Smooth muscle cell (in vitro differentiated cells): Measurements from ENCODE around the gene PLA2G2F. TPM values are rescaled to one million over a fixed set of nuclear protein-coding genes. Genes with fewer than 3 reads are reported as not detected.

Experiments used
- DNase-seq: peaks from one replicate; lab custom pipeline; 2025; ENCODE audit not compliant: unreplicated experiment; lab: John Stamatoyannopoulos, UW
- H2AFZ ChIP-seq: fragments of 200-600 bp; sonication (generic); 2 replicates; pipeline ENCODE4 v1.6.0; 2016; ENCODE audit warnings: antibody characterized with exemption, low read depth, mild to moderate bottlenecking
- H3F3A ChIP-seq: fragments of 200-600 bp; sonication (generic); 2 replicates; pipeline ENCODE4 v1.6.0; 2017; ENCODE audit warnings: antibody characterized with exemption, low read depth
- H3K27ac ChIP-seq: fragments of 200-600 bp; sonication (generic); 2 replicates; pipeline ENCODE4 v1.5.1; 2016; ENCODE audit warnings: low read depth, mild to moderate bottlenecking
- H3K27me3 ChIP-seq: fragments of 200-600 bp; sonication (generic); 2 replicates; pipeline ENCODE4 v1.6.1; 2016; ENCODE audit warnings: low read depth, mild to moderate bottlenecking
- H3K36me3 ChIP-seq: fragments of 200-600 bp; sonication (generic); 2 replicates; pipeline ENCODE4 v1.5.1; 2016; ENCODE audit warnings: low read depth
- H3K4me1 ChIP-seq: fragments of 200-600 bp; sonication (generic); 2 replicates; pipeline ENCODE4 v1.5.1; 2016; ENCODE audit warnings: low read depth
- H3K4me2 ChIP-seq: fragments of 200-600 bp; sonication (generic); 2 replicates; pipeline ENCODE4 v1.6.0; 2016; ENCODE audit warnings: mild to moderate bottlenecking
- H3K4me3 ChIP-seq: fragments of 200-600 bp; sonication (generic); 2 replicates; pipeline ENCODE4 v1.5.1; 2016; ENCODE audit warnings: mild to moderate bottlenecking
- H3K79me2 ChIP-seq: fragments of 200-600 bp; sonication (generic); 2 replicates; pipeline ENCODE4 v1.6.0; 2016; ENCODE audit warnings: low read depth, mild to moderate bottlenecking
- H3K9ac ChIP-seq: fragments of 200-600 bp; sonication (generic); 2 replicates; pipeline ENCODE4 v1.6.0; 2016; ENCODE audit warnings: low read depth
- H3K9me3 ChIP-seq: fragments of 200-600 bp; sonication (generic); replicated peaks from 2 replicates; pipeline ENCODE4 v1.5.1; 2016; ENCODE audit warnings: low read depth
- H4K20me1 ChIP-seq: fragments of 200-600 bp; sonication (generic); 2 replicates; pipeline ENCODE4 v1.6.0; 2016; ENCODE audit warnings: low read depth
- CTCF ChIP-seq: fragments of 200-600 bp; sonication (generic); IDR thresholded peaks from 2 replicates; pipeline ENCODE4 v1.5.1; 2017; ENCODE audit warnings: borderline replicate concordance, mild to moderate bottlenecking, antibody characterized with exemption; ENCODE audit not compliant: insufficient read depth, poor library complexity, severe bottlenecking
- WGBS: methylation state at CpG from one replicate; pipeline ENCODE4 v1.1.7; 2016; ENCODE audit warnings: low lambda C conversion rate; 5-methylcytosine and 5-hydroxymethylcytosine counted together
- polyA plus RNA-seq: library from polyadenylated mRNA; unstranded; fragments of >200 nt; fragmentation: Nextera tagmentation; extraction: Ambion mirVana; gene quantifications from 2 replicates; pipeline ENCODE4 v1.2.1, GENCODE V29; 2016
- total RNA-seq: library from RNA; depleted of rRNA; stranded (reverse); fragments of >200 nt; gene quantifications from 2 replicates; pipeline ENCODE4 v1.2.3, GENCODE V29; 2014

The PLA2G2F gene
- total and polyA plus RNA-seq, 2 experiments from 2014 or later = 0.81 to 1.9 TPM

DNA sequence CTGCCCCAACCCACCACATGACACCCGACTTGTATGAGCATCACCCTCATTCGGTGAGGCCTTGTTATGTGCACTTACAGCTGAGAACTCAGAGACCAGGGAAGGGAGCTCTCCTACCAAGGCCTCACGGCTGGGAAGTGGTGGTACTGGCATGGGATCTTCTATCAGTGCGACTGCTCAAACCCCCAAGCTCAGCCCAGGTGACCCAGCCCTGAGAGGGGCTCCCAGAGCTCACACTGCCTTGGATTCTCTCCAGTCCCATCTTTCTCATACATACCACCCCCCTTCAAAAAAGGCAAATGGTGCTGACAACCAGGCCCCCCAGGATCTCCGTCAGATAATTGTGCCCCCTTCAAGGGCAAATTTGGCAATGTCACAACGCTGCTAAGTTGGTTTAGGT lies 777 bp upstream of the PLA2G2F start:
- TF ChIP-seq CTCF = no peak
- Histone ChIP-seq H3K9ac (no peak overlapping the region), H3K4me1 (no peaks in the 10 kb centered on the region), H4K20me1 (no peaks in the 10 kb centered on the region), H2AFZ (no peak overlapping the region), H3K79me2 (no peaks in the 10 kb centered on the region), H3K4me2 (no peak overlapping the region), H3K36me3 (no peaks in the 10 kb centered on the region), H3K27ac (no peak overlapping the region), H3K27me3 (no peaks in the 10 kb centered on the region), H3K9me3 (no peaks in the 10 kb centered on the region), H3K4me3 (no peak overlapping the region), H3F3A (no peaks in the 10 kb centered on the region)
- 97% methylated on average over 6 of the region's 6 CpGs for whole genome bisulfite sequencing
- DNase-seq = no peak

DNA sequence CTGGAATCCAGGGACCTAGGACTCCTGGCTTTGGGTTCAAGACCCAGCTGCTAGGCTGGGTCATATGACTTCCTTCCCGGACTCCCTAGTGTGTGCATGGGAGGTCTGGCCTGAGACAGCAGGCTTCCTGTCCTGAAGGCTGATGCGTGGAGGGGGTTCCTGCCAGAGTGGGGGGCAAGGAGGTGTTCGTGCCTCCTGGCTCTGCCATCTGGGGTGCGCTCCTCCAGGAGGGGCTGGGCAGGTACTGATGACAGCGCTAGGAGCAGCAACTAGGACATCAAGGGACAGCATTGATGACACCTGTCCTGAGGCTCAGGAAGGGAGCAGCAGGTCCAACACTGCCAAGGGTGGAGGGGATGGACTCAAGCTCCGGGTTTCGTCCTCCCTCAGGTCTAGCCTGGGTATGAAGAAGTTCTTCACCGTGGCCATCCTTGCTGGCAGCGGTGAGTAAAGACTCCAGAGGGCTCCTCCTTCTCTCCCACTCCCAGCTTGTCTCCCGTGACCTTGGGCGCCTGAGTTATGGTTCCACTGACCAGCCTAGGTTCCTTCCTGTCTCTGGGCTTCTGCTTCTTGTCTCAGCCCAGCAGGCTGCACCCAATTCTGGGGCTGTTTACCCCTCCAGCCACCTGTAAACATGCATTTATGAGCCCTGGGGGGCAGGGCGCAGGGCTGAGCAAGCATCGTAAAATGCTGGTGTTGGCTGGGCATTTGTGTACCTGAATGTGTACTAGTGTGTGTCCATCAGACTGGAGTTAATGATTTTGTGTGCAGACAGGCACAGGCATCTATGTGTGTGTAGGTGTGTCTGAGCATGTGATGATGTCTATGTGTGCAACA lies 871 bp downstream of the PLA2G2F start:
- Histone ChIP-seq H3K79me2 (no peaks in the 10 kb centered on the region), H3K4me2 (no peak overlapping the region), H3K36me3 (no peaks in the 10 kb centered on the region), H2AFZ (no peak overlapping the region), H3K9me3 (no peaks in the 10 kb centered on the region), H4K20me1 (no peaks in the 10 kb centered on the region), H3K4me3 (no peak overlapping the region), H3F3A (no peaks in the 10 kb centered on the region), H3K27ac (no peak overlapping the region), H3K27me3 (no peaks in the 10 kb centered on the region), H3K9ac (no peak overlapping the region), H3K4me1 (no peaks in the 10 kb centered on the region)
- no peak for DNase-seq
- 89% methylated on average over 13 of the region's 13 CpGs for WGBS
- no peak for TF ChIP-seq CTCF

DNA sequence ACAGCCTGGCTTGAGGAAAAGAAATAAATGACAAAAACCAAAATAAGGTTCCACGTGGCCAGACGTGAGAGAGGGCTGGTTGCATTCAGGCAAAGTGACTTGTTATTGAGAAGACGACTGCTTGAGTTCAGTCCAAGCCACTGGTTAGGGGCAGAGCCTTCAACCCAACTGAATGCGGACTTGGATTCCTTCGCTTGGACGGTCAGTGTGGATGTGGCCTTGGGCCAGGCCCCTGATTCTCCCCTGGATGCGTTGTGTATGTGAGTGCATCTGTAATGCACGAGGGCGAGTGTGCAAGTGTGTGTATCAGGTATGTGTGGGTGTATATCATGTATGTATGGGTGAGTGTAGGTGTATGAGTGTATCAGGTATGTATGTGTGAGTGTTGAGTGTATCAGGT lies 1.9 kb downstream of the PLA2G2F start:
- TF ChIP-seq CTCF = no peak
- H3K4me1 ChIP-seq = no peaks in the 10 kb centered on the region
- H3K4me2 ChIP-seq = no peak overlapping the region
- no peak overlapping the region for H3K4me3 ChIP-seq
- no peaks in the 10 kb centered on the region for H4K20me1 ChIP-seq
- WGBS = 91% methylated on average over 9 of the region's 9 CpGs
- H3K36me3 ChIP-seq = no peaks in the 10 kb centered on the region
- H3K27ac ChIP-seq = no peak overlapping the region
- no peak overlapping the region for H2AFZ ChIP-seq
- H3K27me3 ChIP-seq = no peaks in the 10 kb centered on the region
- no peaks in the 10 kb centered on the region for H3F3A ChIP-seq
- H3K9ac ChIP-seq = no peak overlapping the region
- H3K9me3 ChIP-seq = no peaks in the 10 kb centered on the region
- no peak for DNase-seq
- H3K79me2 ChIP-seq = no peaks in the 10 kb centered on the region

- H3K36me3 ChIP-seq = no peaks in the 10 kb centered on the region
- H3K9ac ChIP-seq = no peak overlapping the region
- no peaks in the 10 kb centered on the region for H3K9me3 ChIP-seq
- H2AFZ ChIP-seq = no peak overlapping the region
- DNase-seq = no peak
- H3K27ac ChIP-seq = no peak overlapping the region
- no peaks in the 10 kb centered on the region for H3K27me3 ChIP-seq
- no peaks in the 10 kb centered on the region for H3K79me2 ChIP-seq
- no peak overlapping the region for H3K4me3 ChIP-seq
- no peak for TF ChIP-seq CTCF
- H3K4me1 ChIP-seq = no peaks in the 10 kb centered on the region
- no peaks in the 10 kb centered on the region for H4K20me1 ChIP-seq
- WGBS = 98% methylated on average over 7 of the region's 7 CpGs
- no peaks in the 10 kb centered on the region for H3F3A ChIP-seq
- no peak overlapping the region for H3K4me2 ChIP-seq
These were observed 2.3 kb downstream of the PLA2G2F start for GRCh38 chr1:20141466-20141865.
